NCI-H128 (cell line): ENCODE data around the gene RET.

ENCODE experiments used
- DNase-seq: peaks from one replicate; lab custom pipeline; 2025; ENCODE audit not compliant: unreplicated experiment; lab: John Stamatoyannopoulos, UW

RET gene

DNA sequence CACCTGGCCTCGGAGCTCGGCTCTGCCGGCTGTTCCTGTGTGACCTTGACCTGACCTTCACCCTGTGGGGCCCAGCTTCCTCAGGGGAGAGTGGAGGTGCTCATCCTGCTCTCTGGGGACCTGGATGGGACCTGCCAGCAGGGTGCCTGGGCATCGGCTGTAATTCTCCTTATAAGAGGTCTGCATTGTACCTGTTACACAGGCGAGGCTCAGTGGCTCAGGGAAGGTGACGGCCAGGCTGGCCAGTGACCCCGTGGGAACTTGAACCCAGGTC lies 29.0 kb downstream of the RET start:
- DNase-seq, result no peak

DNA sequence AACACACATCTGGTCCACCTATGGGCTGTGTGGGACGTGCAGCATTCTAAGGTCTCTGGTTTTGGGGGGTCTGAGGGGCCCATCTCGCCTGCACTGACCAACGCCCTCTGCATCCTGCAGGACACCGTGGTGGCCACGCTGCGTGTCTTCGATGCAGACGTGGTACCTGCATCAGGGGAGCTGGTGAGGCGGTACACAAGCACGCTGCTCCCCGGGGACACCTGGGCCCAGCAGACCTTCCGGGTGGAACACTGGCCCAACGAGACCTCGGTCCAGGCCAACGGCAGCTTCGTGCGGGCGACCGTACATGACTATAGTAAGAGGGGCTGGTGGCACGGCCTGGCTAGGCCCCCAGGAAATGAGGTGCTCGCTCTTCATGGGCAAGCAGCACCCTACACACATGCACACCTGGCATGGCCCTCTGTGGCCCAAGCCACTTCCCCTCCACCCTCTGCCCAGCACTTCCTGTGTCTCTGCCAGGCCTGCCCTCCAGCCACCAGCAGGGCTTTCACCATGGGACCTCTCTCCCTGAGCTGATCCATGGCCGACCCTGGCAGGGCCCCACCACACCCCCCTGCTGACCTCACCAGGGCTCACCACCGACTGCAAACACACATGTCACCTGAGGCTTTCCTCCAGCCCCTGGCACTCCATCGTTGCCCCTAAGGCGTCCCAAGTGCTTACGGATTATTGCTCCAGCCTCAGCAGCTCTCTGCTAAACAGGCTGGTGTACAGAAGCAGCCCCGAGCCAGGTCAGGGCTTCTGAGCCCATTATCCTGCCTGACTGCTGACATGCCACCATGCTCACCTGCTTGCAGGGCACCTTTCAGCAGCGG lies 29.6 kb downstream of the RET start:
- no peak for DNase-seq

DNA sequence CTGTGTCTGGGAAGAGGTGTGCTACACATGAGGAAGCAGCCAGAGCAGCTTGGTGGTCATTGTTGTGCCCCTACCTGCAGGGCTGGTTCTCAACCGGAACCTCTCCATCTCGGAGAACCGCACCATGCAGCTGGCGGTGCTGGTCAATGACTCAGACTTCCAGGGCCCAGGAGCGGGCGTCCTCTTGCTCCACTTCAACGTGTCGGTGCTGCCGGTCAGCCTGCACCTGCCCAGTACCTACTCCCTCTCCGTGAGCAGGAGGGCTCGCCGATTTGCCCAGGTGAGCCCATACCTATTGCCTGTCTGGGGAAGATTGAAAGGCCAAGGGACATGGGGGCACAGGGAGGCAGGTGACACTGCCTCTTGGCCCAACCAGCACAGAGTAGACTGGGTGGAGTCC lies 32.1 kb downstream of the RET start:
- DNase-seq, result no peak

DNA sequence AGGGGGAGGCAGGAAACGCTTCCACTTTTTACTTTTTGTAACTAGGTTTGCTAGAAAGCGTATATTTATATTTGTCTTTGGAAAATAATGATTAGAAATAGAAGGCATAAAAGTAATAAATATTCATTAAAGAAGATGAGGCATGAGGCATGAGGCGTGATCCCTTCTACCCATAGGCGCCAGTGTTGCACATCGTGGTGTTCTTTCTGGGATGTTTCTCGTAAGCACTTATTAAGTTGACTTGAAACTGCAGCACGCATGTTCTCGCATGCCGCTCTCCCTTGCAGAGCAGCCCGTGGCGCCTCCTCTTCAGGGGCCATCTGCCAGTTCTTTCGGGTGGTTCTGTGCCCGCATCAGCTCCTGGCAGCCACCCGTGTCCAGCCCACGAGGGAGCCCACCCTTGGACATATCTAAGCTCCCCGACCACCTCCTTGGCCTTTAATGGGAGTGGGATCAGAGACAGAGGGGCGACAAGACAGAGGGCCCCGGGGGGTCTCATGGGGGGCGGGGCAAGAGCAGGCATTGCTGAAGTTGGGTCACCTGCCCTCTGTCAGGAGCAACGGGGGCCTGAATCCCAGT lies 32.9 kb downstream of the RET start:
- no peak for DNase-seq

DNA sequence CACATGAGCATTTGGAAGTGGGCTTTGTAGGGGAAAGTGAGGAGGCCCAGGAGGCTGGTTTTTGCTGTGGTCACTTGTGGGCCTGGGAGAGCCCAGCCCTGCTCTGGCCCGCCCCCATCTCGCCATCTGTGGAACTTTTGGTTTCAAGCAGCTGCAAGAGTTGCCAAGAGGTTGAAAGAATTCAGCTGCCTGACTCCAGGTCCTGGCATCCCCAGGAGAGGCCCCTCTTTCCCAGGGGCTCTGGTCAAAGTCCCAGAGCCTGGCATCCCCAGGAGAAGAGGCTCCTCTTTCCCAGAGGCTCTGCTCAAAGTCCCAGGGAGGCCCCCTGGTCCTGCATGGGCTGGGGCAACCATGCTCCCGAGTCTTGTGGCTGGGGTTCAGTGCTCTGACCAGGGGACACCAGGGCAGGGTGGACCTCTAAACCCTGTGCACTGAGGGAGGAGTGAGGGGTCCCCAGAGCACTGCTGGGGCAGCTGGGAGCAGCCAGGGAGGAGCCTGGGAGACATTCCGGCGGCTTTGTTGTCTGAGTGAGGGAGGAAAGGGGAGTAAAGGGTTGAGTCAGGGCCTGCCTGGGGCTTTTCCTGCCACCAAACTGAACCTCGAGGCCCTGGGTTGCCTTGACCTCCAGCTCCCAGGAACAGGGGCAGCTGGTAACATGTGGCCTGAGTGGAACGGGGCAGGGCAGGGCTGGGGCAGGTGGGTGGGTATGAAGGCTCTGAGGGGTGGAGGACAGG lies 33.6 kb downstream of the RET start:
- no peak for DNase-seq

DNA sequence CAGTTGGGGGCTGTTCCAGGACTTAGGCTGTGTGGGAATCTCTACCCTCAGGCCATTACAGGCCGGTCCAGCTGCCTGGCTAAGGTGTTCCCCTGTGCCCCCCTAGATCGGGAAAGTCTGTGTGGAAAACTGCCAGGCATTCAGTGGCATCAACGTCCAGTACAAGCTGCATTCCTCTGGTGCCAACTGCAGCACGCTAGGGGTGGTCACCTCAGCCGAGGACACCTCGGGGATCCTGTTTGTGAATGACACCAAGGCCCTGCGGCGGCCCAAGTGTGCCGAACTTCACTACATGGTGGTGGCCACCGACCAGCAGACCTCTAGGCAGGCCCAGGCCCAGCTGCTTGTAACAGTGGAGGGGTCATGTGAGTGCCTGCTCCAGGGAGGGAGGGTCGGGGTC lies 34.2 kb downstream of the RET start:
- DNase-seq, result no peak

DNA sequence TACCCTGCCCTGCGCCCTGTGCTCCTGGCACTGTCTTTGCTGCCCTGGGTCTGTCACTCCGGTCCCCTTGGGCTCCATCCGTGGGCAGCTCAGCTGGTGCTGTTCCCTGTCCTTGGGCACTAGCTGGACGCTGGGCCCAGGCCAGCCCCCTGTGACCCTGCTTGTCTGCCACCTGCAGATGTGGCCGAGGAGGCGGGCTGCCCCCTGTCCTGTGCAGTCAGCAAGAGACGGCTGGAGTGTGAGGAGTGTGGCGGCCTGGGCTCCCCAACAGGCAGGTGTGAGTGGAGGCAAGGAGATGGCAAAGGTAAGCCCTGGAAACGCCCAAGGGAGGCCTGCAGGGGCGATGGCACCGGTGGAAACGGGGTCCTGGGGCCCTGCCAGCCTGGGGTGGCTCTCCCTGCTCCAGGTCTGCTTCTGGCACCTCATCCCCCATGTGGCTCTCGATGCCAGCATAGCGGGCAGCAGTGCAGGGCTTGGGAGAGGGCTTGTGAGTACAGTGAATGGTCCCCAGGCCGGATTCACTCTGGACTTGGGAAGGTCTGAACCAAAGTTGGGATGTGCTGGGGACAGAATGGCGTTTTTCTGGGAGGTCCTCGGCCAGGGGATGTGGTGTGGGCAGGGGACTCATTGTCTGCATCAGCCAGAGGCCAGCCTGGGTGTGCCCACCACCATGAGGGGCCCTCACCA lies 35.2 kb downstream of the RET start:
- no peak for DNase-seq

DNA sequence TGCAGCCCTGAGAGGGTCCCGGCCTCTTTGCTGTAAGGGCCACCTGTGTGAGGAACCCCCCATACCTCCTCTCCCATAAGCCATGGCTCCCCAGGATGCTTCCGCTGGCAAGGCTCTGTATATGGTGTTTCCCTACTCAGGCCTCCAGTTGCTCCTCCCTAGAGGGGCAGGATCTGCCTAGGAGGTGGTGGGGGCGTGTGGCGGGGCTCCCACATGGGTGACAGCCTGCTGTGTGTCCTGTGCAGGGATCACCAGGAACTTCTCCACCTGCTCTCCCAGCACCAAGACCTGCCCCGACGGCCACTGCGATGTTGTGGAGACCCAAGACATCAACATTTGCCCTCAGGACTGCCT lies 35.7 kb downstream of the RET start:
- no peak for DNase-seq

DNA sequence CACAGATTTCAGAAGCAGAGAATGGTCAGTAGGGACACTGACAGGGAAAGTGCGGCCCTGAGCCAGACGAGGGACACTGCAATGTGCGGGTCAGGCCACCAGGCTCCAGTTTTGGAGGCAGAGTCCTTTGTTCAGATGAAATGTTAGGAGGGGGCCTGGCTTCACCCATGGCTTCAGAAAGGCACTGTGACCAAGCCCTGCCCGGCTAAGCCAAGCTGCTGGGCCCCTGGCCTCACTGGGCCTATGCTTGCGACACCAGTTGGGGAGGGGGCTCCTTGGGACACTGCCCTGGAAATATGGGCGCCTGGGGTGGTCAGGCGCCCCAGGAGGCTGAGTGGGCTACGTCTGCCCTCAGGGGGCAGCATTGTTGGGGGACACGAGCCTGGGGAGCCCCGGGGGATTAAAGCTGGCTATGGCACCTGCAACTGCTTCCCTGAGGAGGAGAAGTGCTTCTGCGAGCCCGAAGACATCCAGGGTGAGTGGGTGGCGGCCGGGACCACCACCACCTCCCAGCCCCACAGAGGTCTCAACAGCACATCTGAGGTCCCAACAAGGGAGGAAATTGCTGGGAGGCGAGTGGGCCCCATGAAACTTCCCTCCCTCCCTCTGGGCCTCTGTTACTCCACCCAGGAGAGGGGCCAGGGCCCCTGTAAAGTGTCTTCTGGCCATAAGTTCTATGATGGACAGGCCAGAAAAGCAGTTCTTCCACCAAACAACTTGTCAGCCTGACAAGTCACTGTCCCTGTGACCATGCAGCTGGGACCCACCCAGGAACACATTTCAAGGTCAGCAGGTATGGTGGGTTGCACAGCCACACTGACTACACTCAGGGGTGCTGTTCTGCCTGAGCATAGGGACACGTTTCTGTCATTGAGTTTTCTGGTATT lies 36.6 kb downstream of the RET start:
- no peak for DNase-seq

DNA sequence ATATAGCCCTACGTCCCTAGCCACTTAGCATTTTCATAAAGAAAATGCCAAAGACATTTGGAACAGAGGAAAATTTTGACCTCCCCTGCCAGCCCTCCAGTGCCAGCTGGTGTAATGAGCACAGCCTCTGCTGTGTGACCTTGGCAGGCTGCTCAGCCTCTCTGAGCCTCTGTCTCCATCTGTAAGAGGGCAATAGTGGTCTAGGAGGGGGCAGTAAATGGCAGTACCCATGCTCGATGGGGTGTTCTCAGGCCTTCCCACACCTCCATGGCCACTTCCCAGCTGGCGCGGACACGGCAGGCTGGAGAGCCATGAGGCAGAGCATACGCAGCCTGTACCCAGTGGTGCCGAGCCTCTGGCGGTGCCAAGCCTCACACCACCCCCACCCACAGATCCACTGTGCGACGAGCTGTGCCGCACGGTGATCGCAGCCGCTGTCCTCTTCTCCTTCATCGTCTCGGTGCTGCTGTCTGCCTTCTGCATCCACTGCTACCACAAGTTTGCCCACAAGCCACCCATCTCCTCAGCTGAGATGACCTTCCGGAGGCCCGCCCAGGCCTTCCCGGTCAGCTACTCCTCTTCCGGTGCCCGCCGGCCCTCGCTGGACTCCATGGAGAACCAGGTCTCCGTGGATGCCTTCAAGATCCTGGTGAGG lies 37.3 kb downstream of the RET start:
- DNase-seq, result no peak

DNA sequence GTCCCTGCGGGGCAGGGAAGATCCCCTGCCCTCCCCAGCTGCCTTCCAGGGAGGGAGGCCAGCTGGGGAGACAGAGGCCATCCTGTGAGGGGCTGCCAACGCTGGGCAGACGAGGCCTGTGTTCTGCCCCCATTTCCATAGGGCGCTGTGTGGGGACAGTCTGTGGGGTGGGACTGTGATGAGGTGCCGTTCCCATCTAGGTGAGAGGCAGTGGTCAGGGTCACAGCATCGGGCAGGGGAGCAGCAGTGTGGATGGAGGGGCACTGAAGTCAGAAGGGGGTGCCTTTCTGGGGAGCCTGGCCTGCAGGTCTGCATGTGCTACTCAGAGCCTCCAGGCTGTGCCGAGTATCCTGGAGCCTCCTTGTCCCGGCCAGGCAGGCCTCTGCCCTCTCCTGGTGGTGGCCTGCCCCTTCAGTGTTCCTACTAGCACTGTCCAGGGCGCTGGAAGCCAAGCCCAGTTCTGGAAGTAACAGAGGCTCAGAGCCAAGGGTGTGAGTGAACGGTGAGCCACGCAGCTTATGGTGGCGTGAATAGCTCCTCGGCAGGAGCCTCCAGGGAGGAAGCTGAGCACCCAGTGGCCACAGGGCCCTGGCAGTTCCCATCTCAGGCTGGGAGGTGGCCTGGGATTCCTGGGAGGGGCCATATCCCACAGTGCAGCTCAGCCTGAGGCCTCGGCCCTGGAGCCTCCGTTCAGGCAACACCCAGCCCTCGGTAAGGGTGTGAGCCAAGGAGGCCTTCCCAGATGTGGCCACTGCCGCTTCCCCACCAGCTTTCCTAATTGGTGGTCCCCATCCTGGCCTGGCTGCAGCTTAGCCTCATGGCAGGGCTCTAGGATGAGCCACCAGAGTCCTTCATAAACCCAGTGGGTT lies 38.1 kb downstream of the RET start:
- DNase-seq, result no peak

DNA sequence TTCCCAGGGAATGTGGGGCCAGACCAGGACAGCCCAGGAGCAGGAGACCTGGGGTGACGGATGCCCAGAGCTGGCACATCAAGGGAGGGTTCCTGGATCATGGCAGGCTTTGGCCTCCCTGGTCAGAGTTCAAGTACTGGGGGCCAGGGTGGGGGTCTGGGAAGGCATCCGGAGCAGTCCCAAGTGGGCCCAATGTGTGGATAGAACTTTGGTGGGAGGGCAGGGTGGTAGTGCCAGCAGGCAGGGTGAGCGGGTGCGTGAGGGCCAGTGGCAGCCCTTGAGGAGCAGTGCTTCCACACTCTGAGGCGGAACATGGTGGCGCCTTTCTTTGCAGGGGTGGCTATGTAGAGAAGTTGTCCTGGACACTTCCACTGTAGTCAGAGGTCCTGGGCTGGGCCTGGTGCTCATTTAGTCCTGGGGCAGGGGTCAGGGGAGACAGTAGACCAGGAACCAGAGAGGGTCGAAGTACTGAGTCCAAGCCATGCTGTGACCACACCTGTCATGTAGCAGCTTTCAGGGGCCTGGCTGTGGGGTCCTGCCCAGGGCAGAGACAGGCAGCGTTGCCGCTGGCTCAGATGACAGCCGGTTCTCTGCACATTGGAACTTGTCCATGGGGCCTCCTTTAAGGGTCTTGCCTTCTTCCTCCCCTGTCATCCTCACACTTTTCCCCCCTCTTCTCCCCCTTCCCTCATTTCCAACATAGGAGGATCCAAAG lies 39.2 kb downstream of the RET start:
- DNase-seq, result no peak

DNA sequence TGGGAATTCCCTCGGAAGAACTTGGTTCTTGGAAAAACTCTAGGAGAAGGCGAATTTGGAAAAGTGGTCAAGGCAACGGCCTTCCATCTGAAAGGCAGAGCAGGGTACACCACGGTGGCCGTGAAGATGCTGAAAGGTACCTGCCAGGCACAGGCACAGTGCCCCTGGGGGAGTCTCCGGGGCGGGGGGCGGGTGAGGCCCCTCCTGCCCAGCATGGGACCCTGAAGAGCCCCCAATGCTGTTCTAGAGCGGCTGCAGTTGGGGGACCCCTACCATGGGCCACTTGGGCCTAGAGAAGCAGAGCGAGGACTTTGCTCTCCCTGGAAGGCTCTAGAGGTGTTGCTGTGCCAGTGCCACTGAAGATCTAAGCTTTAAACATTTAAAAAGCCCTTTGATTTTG lies 39.7 kb downstream of the RET start:
- DNase-seq, result no peak

DNA sequence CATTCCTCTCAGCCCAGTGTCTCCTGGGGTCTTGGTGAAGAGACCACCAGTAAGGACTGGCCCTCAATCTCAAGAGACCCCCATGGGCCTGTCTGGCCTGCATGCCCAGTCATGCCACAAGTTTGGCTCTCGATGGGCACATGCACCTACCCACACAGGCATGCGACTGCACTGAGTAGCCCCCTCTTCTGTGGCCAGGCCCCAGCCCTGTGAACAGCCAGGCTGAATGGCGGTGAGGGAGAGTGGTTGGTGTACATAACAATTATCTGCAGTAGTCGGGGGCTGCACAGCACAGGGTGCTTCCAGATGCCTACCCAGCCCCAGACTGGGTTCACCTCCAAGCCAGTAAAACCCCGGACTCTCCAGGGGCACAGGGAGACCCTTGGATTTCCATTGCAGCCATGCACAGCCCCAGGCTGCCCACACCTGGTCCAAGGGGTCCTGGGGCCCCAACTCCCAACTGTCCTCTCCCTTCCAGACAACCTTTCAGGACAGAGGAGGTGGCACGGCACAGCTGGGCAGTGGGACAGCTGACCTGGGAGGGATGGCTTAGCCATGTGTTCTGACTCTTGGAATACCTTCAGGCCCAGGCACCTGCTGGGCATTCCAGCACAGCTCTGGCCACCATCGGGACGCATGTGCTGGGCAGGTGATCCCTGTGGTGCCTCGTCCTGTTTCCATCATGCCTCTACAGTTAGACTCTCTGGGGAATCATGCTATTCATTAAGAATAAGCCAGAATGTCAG lies 40.3 kb downstream of the RET start:
- DNase-seq, result no peak

DNA sequence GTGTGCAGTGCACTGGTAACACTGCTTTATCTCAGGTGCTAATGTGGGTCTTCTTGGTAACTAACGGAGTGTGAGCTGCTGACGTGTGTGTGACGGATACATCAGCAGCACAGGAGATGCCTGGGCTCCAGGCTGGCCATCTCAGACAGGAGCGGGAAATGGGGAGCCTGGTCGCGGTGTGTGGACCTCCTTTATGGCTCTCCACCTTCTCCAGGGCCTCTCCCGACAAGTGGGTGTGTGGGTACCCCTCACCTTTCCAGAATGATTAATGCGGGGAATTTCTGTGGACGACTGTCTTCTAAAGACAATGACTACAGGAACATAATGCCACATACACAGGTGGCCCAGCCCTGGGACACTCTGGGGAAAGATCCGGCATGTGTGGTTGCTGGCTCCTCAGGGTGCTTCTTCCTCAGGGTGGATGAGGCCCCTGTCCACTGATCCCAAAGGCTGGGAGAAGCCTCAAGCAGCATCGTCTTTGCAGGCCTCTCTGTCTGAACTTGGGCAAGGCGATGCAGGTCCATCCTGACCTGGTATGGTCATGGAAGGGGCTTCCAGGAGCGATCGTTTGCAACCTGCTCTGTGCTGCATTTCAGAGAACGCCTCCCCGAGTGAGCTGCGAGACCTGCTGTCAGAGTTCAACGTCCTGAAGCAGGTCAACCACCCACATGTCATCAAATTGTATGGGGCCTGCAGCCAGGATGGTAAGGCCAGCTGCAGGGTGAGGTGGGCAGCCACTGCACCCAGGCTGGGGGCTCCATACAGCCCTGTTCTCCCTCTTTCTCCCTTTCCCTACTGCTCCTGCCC lies 41.1 kb downstream of the RET start:
- DNase-seq, result no peak

DNA sequence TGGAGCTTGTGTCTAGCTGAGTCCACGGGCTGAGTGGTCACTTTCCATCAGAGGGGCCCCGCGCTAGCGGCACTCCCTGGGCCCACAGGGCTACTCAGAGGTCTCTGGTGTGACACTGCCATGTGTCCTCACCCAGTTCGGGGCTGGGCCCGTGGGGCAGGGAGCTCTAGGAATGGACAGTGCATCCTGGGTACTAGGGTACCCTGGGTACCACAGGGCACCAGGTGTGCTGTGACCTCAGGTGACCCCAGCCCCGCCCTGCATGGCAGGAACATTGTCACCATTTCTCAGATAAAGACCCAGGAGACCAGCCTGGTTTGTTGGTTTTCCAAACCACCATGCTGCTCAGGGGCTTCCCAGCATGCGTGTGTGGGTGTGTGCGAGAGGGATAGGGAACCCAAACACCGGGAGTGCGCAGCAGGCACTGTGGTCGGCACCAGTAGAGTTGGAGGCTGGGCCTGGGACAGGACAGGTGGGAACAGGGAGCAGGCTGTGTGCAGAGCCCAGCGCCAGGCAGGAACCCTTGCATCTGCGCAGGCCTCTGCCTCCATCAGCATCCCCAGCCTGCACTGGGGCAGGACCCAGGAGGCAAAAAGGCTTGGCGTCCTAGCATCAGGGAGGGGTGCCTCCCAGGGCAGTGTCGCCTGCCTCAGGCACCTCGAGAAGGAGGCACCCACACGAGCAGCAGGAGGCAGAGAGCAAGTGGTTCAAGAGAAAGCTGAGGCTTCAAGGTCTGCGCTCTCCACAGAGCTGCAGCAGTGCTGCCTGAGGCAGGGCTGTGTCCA lies 42.0 kb downstream of the RET start:
- DNase-seq, result no peak
